NCI-H146 treated with DMSO at 0.1 percent for 48 hours (cell line): ENCODE measurements around the gene DNAAF2.
"Not testable (repeated sequence)": the region's sequence is repeated elsewhere in the genome, so short reads cannot be mapped to it uniquely, and the experiment has no call there.

Experiments
- DNase-seq: peaks from one replicate; lab custom pipeline; 2025; ENCODE audit not compliant: unreplicated experiment; lab: John Stamatoyannopoulos, UW

Gene DNAAF2, protein sequence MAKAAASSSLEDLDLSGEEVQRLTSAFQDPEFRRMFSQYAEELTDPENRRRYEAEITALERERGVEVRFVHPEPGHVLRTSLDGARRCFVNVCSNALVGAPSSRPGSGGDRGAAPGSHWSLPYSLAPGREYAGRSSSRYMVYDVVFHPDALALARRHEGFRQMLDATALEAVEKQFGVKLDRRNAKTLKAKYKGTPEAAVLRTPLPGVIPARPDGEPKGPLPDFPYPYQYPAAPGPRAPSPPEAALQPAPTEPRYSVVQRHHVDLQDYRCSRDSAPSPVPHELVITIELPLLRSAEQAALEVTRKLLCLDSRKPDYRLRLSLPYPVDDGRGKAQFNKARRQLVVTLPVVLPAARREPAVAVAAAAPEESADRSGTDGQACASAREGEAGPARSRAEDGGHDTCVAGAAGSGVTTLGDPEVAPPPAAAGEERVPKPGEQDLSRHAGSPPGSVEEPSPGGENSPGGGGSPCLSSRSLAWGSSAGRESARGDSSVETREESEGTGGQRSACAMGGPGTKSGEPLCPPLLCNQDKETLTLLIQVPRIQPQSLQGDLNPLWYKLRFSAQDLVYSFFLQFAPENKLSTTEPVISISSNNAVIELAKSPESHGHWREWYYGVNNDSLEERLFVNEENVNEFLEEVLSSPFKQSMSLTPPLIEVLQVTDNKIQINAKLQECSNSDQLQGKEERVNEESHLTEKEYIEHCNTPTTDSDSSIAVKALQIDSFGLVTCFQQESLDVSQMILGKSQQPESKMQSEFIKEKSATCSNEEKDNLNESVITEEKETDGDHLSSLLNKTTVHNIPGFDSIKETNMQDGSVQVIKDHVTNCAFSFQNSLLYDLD

DNA sequence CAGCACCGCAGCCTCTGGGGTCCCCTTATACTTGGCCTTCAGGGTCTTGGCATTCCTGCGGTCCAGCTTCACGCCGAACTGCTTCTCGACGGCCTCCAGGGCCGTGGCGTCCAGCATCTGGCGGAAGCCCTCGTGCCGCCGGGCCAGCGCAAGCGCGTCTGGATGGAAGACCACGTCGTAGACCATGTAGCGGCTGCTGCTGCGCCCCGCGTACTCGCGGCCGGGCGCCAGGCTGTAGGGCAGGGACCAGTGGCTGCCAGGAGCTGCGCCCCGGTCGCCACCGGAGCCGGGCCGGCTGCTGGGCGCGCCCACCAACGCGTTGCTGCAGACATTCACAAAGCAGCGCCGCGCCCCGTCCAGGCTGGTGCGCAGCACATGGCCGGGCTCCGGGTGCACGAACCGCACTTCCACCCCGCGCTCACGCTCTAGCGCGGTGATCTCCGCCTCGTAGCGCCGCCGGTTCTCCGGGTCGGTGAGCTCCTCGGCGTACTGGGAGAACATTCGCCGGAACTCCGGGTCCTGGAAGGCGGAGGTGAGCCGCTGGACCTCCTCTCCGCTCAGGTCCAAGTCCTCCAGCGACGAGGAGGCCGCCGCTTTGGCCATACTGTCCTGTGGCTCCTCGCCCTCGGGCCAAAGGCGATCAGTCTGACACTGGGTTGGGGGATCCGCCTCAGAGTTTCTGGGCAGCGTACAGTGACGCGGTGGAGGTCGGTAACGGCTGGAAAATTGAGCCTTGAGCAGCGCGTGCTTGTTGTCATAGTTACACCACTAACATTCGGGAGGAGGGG, at the start of gene DNAAF2:
TSS of gene DNAAF2 (minus strand) at position 698 of the 788 bp plus-strand sequence. CDS start at position 603, 95 bp downstream.
- DNase-seq: peak; percentile 47

DNA sequence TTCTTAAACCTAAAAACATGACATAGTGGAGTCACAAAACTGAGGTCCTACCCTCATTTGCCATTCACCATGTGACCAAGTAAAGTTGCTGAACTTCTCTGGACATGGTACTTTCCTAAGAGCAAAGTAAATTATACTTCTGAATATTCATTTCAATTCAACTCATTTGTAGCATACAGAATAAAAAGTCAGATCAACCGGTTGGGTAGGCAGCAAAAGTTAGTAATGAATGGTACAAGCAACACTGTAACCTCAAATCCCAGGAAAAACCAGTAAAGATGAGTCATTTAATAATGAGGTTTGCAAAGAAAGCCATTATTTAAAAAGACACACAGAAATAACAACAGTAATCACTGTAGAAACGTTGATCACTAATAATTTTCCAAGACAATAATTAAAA, 44.2 kb upstream of the DNAAF2 start:
- DNase-seq: no peak

DNA sequence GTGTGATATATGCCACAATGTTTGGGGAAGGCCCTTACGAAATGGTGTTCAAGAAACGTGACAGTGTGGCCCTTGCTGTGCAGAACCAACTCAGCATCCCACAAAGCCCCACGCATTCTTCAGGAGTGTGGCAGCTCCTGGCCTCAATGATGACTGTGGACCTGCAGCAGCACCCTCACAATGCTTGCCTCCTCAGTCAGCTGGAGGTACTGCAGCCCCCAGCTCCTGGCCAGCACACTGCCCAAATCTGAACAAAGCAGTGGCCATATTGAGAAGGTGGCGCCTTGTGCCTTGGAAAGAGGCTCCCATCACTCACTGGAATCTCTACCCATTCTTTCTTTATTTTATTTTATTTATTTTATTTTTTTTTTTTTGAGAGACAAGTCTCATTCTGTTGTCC, 42.6 kb upstream of the DNAAF2 start:
- no peak for DNase-seq

DNA sequence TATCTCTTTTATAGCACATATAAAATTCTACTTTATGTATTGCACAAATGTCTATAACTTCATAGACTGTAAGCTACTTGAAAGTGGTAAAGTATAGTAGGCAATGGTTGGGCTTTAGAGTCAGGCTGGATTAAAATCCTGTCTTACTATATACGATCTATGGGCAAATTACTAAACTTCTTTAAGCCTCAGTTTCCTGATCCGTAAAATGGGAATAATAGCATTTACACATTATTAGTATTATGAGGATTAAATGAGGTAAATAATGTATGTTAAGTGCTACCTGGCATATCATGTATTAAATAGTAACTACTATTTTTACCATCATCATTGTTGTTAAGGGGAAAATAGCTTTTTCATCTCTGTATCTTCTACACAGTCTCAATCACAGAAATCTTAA, 38.5 kb upstream of the DNAAF2 start:
- DNase-seq: no peak

DNA sequence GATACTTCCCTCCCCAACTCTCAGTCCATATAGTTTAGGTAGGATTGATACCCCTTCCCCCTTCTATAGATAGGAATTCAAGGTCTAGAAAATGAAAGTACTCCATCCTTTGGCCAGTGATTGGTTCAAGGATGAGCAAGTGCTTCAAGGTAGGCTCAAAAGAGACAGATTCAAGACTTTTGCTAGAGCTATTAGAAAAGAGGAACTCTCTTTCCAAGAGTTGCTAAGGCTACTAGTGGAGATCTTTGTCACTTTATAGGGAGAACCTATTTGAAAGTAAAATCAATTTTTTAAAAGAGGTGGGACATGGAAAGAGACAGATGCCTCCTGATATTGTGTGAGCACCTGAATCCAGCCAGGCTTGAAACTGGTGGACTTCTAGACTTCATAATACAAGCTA, 35.4 kb upstream of the DNAAF2 start:
- no peak for DNase-seq

DNA sequence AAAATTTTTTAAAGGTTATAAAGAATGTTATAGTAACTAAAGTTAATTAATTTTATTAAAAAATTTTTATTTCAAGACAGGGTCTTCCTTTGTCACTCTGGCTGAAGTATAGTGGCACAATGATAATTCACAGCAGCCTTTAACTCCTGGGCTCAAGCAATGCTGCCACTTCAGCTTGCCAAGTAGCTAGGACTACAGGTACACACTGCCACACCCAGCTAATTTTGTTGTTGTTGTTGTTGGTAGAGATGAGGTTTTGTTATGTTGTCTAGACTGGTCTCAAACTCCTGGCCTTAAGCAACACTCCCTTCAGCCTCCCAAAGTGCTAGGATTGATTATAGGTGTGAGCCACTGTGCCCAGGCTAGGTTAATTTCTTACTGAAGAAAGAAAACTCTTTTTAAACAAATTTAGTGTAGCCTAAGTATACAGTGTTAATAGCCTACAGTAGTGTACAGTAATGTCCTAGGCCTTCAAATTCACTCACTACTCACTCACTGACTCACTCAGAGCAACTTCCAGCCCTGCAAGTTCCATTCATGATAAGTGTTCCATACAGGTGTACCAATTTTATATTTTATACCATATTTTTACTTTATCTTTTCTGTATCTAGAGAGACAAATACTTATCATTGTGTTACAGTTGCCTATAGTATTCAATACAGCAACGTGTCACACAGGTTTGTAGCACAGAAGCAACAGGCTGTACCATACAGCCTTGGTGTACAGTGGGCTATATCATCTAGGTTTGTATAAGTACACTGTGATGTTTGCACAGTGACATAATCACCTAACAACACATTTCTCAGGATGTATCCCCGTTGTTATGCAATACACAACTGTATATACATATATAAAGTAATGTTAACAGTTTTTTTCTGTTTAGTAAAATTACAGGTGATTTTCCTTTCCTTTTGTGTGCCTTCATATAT, 24.7 kb upstream of the DNAAF2 start:
- no peak for DNase-seq

DNA sequence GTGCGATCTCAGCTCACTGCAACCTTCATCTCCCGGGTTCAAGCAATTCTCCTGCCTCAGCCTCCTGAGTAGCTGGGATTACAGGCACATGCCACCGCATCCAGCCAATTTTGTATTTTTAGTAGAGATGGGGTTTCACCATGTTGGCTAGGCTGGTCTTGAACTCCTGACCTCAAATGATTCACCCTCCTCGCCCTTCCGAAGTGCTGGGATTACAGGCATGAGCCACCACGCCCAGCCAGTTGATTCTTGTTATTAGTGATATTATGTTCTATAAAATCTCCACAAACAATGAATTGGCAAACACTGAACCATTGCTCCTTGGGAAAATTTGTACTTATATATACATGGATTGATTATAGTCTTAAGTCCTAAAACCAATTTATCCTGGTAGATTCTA, 22.5 kb upstream of the DNAAF2 start:
- DNase-seq: not testable (repeated sequence)

DNA sequence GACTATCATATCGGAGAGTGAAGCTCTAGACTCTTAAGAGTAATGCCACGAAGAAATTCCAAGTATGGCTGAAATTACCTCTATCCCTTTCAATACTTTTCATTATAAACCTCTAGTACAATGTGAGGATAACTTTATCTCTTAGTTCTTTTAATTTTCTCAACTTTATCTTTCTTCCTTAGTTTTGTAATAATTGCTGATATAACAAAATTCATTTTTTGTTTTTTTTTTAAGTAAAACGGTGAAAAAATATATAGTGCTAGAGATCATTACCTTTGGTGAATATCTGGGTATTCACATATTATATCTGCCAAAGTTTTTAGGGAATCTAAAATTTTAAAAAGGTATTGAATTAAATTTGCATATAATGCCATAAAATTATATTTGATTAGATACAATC, 19.5 kb upstream of the DNAAF2 start:
- DNase-seq: no peak

DNA sequence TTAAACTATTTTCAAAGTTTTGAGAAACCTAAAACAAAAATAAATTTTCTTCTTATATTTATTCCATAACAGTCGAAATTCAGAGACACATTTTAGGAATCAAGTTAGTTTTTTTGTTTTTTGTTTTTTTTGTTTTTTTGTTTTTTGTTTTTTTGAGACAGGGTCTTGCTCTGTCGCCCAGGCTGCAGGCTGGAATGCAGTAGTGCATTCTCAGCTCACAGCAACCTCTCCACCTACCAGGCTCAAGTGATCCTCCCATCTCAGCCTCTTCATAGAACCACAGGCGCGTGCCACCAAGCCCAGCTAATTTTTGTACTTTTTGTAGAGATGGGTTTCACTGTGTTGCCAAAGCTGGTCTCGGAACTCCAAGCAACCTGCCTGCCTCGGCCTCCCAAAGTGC, 18.5 kb upstream of the DNAAF2 start:
- DNase-seq: no peak

DNA sequence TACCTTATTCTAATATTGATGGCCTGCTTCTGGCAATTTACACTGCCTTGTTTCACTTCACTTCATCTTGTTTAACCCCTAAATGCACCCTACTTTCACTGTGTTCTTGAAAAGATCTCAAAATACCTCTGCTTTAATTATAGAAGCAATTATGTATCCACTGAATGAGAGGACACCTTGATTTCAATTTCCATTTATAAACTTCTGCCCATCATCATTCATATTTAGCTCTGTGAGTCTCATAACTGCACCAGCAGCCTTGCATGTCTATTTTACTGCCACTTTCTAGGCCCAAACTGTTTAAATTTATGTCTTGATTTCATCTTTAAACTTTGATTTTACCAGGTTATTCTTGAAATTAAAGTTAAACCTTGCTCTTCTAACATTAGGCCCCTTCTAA, 7.1 kb upstream of the DNAAF2 start:
- no peak for DNase-seq

DNA sequence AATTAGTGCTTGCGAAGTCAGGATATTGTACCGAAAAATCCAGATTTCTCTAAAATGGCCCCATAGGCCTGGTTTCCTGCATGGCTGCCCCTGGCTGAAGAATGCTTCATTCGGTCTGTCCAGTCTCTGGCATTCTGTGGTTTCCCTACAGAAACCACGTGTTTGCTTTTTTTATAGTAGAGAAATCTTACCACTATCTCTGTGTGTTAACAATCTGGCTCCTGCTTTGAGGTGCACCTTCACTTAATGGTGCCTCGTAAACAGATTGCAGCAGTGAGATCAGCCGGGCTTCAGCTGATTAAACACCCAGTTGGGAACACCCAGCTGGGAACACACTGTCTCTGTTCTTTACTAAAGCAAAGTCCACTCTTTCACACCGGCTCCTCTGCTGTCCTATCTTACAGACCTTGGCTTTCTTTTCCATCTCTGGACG, 6.7 kb upstream of the DNAAF2 start:
- DNase-seq: peak; percentile 38

DNA sequence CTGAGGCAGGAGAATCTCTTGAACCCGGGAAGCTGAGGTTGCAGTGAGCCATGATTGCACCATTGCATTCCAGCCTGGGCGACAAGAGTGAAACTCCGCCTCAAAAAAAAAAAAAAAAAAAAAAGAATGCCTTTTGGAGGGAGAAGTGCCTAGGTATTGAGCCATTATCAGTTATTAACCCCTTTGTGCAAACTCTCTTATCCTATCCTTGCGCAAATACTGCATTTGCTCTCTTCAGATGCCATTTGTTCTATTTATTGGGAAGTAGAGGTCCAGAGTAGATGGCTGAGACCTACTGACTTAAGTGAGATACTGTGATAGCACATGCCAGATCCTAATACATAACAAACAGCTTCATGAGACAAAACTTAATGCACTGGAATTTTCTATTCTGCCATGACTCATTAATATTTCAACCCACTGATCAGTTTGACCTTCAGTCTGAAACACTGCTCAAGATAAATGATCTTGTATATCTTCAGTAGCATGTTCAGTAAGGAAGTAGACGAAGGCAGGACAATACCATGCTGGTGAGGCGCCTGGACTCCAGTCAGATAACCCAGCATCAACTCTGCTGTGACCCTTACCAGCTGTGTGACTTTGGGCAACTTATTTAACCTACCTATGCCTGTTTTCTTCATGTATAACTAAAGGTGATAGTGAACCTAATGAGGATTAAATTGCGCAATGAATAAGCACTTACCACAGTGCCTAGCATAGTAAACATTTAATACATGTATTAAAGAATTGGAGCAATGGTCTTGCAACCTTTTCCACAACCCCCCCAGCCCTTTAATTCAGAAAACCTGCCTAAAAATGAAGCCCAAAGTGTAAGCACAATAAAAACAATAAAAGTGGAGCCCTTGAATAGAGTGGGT, 5.7 kb upstream of the DNAAF2 start:
- no peak for DNase-seq

DNA sequence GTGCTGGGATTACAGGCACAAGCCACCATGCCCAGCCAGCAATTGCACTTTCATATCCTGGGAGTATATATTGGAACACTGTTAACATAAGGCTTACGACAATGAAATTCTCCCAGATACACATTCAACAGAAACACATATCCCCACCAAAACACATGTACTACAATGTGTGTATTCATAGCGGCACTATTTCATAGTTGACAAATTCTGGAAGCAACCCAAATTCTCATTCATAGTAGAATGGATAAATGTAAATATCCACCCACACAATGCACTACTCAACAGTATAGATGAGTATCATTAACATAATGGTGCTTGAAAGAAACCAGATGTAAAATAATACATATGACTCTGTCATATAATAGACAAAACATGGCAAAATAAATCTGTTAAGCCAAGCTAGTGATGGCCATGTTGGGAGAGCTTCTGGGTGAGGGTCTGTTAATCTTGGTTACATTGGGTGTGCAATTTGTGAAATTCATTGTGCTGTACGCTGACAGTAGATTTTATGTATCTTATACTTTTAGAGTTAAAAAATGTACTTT, 2.6 kb upstream of the DNAAF2 start:
- no peak for DNase-seq

DNA sequence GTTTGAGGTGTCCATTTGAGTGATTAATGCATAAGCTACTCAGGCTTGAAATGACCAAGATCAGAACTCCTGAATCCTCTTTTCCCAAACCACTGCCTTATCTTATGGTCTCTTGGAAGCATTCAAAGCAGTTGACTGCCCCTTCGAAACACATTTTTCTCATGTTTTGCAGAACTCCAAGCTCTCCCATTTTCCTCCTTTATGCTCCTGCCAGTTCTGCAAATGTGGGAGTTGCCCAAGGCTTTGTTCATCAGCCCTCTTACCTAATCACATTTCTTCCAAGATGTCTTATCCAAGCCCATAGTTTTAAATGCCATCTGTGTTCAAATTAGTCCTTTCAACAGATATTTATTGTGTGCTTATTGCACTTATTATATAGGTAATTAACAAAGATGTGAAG, 1.8 kb upstream of the DNAAF2 start:
- DNase-seq: no peak

DNA sequence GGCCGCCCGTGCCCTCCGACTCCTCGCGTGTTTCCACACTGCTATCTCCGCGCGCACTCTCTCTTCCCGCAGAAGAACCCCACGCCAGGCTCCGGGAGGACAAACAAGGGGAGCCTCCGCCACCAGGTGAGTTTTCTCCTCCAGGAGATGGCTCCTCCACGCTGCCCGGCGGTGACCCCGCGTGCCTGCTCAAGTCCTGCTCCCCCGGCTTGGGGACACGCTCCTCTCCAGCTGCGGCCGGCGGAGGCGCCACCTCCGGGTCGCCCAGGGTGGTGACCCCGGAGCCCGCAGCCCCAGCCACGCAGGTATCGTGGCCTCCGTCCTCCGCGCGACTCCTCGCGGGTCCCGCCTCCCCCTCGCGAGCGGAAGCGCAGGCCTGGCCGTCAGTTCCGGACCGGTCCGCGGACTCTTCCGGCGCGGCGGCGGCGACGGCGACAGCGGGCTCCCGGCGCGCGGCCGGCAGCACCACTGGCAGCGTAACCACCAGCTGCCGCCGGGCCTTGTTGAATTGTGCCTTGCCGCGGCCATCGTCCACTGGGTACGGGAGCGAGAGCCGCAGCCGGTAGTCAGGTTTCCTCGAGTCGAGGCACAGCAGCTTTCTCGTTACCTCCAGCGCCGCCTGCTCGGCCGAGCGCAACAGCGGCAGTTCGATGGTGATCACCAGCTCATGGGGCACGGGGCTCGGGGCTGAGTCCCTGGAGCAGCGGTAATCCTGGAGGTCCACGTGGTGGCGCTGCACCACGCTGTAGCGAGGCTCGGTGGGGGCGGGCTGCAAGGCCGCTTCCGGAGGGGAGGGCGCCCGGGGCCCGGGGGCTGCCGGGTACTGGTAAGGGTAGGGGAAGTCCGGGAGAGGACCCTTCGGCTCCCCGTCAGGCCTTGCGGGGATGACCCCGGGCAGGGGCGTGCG, 1.2 kb downstream of the DNAAF2 start:
- peak; percentile 80 for DNase-seq

DNA sequence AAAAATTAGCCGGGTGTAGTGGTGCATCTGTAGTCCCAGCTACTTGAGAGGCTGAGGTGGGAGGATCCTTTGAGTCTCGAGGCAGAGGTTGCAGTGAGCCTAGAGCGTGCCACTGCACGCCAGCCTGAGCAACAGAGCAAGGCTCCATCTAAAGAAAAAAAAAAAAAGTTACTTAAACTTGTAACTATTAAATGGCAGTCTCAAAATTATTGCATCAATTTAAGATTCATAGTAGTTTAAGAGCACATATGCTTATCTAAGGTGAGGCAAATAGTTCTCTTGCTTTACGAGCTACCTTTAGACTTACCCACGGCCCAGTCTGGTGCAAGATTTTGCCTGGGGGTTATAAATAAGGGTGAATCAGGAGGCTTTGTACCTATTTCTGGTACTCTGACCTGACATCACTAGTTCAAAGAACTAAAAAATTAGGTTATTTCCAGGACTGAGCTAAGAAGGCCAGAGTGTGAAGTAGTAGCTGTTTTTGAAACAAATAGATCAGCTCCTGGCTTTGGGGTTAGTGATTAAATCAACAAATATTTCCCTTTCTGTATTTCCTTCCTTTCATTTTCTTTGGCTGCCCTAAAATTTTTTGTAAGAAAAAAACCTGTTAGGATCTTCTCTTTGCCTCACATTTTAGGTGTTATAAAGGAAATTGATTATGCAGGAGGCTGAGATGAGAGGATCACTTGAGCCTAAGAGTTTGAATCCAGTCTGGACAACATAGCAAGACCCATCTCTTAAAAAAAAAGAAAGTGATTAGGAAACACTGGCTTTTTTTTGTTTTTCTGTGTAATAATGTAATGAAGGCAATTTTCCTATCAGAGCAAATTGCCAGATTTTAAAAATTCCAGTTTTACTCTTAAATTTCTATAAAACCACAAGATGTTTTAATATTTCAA, 10.9 kb downstream of the DNAAF2 start:
- no peak for DNase-seq

DNA sequence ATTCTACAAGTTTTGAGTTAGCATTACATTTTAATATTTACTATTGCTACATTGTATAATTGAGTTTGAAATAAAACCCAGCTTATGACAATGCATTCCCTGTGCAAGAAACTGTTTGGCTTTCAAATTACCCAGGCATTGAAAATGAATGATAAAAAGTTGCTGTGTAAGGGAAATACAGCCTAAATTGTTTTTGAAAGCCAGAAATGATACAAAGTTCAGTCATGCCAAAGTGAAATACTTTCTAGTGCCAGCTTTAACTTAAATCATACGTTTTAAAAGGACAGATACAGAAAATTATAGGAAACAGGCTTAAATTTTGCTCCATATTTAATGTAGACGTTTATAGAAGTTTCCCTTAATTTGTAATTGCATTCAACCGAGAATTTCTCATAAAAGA, 11.7 kb downstream of the DNAAF2 start:
- no peak for DNase-seq
